ENCODE results near the gene GCG.

Gene GCG

DNA sequence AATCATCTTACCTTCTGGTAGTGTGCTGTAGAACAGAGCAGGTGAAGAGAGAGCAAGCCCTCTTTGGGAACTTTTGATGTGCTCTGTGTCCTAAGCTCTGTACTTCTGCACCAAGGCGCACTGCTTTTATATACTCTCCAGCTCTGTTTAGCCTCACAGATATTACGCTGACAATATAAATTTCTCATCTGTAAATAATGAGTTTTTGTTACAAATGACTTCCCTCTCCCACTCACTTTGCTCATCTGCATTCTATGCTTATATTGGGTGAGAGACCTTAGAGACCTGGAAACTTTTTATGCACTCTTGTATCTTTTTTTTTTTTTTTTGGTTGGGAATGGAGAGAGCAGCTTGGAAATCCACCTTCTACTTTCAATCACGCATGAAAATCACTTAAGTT, at the start of gene GCG:
Gene GCG (minus strand): TSS at position 101 of the 400 bp plus-strand sequence. CDS start 3,069 bp downstream, outside the sequence.
- DNase-seq, result no peak

GRCh38 chr2:162200636-162201035, 48.6 kb upstream of the GCG start:
- DNase-seq, result no peak

- DNase-seq, result no peak
These were observed 47.9 kb upstream of the GCG start for GRCh38 chr2:162199913-162200312.

- no peak for DNase-seq
These were observed 46.2 kb upstream of the GCG start for GRCh38 chr2:162198239-162198638.

DNA sequence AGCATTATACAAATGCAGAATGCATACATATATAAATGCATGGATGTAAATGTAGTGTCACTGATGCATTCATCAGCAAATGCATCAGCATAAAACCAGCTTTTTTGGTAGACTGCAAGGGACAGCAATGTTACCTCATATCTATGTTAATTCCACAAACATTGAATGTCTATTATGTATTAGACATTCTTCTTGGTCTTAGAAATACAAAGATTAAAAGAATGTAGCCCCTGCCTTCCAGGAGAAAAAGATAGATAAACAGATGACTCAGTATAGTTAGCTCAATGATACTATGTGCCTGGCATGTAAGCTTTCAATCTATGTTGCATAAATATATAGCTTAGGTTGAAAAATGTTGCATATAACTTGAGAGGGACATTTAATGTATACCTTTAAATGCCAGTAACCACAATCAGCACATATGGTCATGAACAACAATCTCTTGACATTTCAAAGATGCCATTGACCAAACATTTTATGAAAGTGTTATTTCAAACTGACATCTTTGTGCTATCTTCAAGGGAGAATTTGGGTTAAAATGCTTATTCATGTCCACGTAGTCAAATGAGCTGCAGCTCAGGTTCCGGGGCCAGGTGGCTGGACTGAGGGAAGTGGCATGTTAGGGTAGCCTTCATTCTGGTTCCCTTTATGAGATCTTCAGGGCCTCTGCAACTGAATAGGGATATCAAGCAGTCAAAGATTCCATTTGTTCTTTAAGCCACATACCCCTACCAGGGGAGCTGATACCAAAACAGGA, 45.2 kb upstream of the GCG start:
- peak; percentile 83 for DNase-seq

DNA sequence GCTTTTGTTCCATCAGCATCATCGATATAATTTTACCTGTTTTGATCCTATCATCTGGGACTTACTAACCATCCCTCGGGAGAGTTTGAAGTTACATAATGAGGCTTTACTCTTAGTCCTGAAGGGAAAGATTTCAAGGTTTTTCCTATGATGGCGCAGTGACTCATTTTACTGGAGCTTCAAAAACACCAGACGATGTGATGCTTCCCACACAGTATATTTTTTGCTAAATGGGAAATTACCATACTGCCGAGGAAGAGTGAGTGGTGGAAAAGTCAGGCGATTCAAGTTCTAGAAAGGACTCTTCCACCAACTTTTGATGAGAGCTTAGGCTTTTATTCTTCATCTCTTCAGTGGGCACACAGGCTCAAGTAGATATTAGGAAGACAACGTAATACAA, 44.6 kb upstream of the GCG start:
- DNase-seq, result peak; percentile 78

DNA sequence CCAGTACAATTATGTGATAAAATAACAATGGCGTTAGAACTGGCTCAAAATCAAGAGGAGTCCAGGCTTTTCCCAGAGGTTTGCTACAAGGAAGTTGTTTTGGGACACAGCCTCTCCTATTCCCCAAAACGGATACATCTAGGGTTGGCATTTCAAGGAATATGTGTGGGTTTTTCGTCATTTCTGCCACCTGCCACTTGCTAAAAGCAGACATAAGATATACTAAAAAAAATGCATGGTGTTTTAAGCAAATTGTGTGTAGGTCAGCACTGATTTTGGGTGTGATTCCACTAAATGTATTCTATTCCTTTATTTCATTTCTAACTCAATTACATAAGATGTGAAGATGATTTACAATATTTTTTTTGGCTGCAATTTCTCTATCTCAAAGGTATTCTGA, 36.4 kb upstream of the GCG start:
- no peak for DNase-seq

GRCh38 chr2:162185541-162186232, 33.6 kb upstream of the GCG start:
- DNase-seq, result no peak

GRCh38 chr2:162184821-162185450, 32.9 kb upstream of the GCG start:
- no peak for DNase-seq

- DNase-seq, result no peak
These were observed 32.3 kb upstream of the GCG start for GRCh38 chr2:162184359-162184758.

DNA sequence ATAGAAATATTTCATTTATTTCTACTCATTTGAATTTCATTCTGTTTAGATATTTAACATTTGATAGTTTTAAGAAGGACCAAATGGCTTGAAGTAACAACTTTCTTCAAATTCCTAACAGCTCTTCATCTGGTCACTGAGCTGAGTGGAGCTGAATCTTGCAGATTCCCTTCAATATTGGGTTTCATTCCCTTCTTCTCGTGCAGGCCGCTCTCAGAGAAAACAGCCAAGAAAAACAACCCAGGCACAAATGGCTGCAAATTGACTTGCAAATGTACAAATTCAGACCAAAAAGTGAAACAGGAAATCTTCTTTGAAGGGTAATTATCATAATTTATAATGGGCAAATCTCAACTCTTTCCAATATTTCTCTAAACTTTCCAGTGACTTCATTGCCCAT, 30.3 kb upstream of the GCG start:
- DNase-seq, result no peak

DNA sequence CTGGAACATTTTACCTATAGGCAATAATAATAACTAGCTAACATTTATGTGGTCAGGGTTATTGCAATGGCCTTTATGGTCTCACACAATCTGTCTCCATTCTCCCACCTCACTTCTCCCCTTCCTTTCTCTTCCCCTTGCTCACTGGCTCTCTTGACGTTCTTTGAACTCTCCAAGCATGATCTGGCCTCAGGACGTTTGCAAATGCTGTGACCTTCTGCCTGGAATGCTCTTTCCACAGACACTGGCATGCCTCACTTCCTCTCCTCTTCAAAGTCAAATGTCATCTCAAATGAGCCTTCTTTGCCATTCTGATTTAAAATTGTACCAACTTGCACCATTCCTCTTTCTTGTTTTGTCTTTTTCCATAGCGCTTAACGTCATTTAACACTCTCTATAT, 25.3 kb upstream of the GCG start:
- DNase-seq, result no peak

DNA sequence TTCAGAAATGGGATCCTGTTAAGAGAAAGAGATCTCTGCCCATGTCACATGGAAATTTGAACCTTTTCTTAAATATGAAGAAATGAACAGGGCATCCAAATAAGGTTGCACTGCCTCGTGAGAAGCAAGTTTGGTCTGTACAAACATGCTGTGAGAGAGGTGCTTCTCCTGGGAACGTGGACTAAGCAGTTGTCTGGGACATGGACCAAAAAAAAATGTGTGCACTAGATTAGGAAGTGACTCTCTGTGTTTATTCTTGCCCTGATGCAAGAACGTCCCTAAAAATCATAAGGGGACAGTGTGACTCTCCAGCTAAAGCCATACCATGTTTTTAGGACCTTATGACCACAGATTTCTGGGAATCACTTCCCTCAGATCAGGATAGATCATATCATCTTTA, 23.7 kb upstream of the GCG start:
- no peak for DNase-seq

- peak; percentile 62 for DNase-seq
These were observed 22.7 kb upstream of the GCG start for GRCh38 chr2:162174746-162175145.

DNA sequence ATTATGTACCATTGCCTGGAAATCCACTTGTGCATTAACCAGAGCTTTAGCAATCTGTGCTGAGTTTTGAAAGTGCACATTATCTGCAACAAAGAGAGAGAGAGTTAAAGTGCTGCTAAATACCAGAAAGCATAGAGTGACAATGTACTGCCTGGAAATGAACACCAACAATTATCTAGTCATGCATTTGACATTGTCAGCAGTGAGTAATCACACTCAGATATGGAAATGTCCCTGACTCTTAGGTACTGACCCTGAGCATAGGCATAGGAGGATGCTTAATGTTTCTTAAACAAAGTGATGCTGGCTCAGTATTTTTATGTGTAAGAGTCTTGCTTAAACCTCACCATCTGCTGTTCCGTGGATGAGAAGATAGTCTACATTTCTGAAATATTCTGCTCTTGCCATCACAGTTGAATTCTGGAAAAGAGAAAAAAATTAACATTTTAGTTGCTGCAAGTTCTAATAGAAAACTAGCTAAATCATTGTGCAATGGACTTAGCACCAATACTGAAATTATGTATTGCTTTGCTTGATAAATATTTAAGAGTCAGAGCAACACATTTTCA, 20.8 kb upstream of the GCG start:
- no peak for DNase-seq

GRCh38 chr2:162166745-162167144, 14.7 kb upstream of the GCG start:
- no peak for DNase-seq

GRCh38 chr2:162166174-162166573, 14.1 kb upstream of the GCG start:
- no peak for DNase-seq

GRCh38 chr2:162164802-162165201, 12.8 kb upstream of the GCG start:
- DNase-seq, result peak; percentile 30

DNA sequence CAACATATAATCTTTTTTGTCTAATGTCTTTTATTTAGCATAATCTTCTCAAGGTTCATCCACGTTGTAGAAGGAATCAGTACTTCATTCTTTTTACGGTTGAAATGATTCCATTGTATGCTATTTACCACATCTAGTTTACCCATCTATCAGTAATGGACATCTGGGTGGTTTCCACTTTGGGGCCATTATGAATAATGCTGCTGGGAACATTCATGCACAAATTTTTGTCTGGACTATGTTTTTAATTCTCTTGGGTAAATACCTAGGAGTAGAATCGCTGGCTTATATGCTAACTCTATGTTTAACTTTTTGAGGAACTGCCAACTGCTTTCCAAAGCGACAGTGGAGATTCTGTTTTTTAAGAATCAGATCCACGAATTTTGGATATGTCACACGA, 7.4 kb upstream of the GCG start:
- no peak for DNase-seq

- no peak for DNase-seq
These were observed 4.1 kb upstream of the GCG start for GRCh38 chr2:162156149-162156548.

DNA sequence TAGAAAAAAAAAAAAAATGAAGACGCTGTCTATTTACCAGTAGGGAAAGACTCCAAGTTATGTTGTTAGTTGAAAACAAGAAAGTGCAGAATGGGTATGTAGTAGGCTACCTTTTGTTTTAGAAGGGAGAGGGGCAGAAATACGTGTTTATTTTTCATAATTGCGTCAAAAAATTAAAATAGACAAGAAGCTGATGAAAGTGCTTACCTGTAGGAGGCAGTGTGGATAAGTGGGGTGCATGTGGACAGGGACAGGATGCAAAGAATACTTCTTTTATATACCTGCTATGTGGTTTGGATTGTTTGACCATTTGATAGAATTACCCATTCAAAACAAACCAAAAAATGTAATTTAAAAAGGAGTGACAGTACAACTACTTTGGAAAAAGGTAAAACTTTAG, 3.0 kb upstream of the GCG start:
- no peak for DNase-seq

DNA sequence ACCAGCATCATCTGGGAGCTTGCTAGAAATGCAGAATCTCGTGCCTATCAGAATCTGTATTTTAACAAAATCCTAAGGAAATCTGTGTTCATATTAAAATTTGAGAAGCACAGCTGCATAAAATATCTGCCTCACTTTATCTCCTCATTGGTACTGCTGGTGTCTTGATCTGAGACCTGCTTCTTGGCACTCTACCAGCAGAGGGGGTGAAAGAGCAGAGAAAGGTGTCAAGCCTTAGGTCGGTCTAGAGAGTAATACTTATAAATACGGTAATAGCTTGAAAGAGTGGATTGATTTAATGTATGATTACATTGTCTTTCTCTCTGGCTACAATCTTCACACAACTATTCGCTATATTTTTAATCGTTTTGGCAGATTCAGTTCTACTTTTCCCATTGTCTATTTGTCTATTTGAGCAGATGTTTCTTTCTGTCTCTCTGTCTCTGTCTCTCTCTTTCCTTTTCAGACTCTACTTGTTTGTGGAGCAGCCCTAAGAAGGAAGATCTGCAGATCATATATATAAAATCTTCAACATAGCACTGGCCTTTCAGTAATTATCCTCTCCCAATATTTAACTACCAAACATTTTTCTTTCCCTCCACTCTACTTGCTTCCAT, 1.7 kb upstream of the GCG start:
- DNase-seq, result peak; percentile 46

GRCh38 chr2:162149940-162150339, 2.1 kb downstream of the GCG start:
- DNase-seq, result no peak
